Upper lobe of left lung (tissue), 6 donors: Measurements from ENCODE around the gene ALPP. TPM values are rescaled to one million over a fixed set of nuclear protein-coding genes. Genes with fewer than 3 reads are reported as not detected.

ENCODE experiments used
- ATAC-seq, 2 donors: fragments of 200-7000 bp; cut with Tn5 transposase; one replicate each; pipeline ENCODE4 v1.9.1; 2022; ENCODE audit warnings: mild to moderate bottlenecking in 2 of 2, moderate library complexity in 2 of 2; ENCODE audit not compliant: low FRiP score in 2 of 2
- DNase-seq, 2 donors: peaks; one replicate each; pipeline ENCODE4 v3.0.0-alpha.2; 2019 to 2020
- H3K27ac ChIP-seq, 4 donors: fragments of 200-600 bp; sonication (generic); one replicate each; pipeline ENCODE4 v1.5.1; 2016 to 2019
- H3K27me3 ChIP-seq, 4 donors: fragments of 200-600 bp; sonication (generic); one replicate each; pipeline ENCODE4 v1.5.1; 2017 to 2019
- H3K36me3 ChIP-seq, 4 donors: fragments of 200-600 bp; sonication (generic); one replicate each; pipeline ENCODE4 v1.5.1; 2016 to 2019
- H3K4me1 ChIP-seq, 4 donors: fragments of 200-600 bp; sonication (generic); one replicate each; pipeline ENCODE4 v1.5.1; 2018 to 2019
- H3K4me3 ChIP-seq, 4 donors: fragments of 200-600 bp; sonication (generic); one replicate each; pipeline ENCODE4 v1.5.1; 2017 to 2019; ENCODE audit warnings: mild to moderate bottlenecking in 2 of 4, moderate library complexity in 1 of 4
- H3K9me3 ChIP-seq, 4 donors: fragments of 200-600 bp; sonication (generic); one replicate each; pipeline ENCODE4 v1.5.1; 2018 to 2019
- CTCF ChIP-seq, 6 experiments: fragments of 450-650 bp in 4 of 6; fragments of 200-600 bp in 2 of 6; sonication (generic) in 2 of 6; IDR thresholded peaks; one replicate each; pipeline ENCODE4 v1.5.1; 2016 to 2019; ENCODE audit warnings: antibody characterized with exemption in 6 of 6
- EP300 ChIP-seq, 4 donors: sonication (generic); formaldehyde crosslinking; IDR thresholded peaks; one replicate each; pipeline ENCODE4 v1.5.1; 2017; ENCODE audit warnings: antibody characterized with exemption in 4 of 4, control low read depth in 2 of 4
- POLR2A ChIP-seq, 4 donors: fragments of 450-650 bp; IDR thresholded peaks; one replicate each; pipeline ENCODE4 v1.5.1; 2016 to 2017; ENCODE audit warnings: antibody characterized with exemption in 4 of 4, mild to moderate bottlenecking in 2 of 4
- POLR2AphosphoS5 ChIP-seq, 2 donors: sonication (generic); formaldehyde crosslinking; IDR thresholded peaks; one replicate each; pipeline ENCODE4 v1.5.1; 2017; ENCODE audit warnings: antibody characterized with exemption in 2 of 2
- WGBS, 2 donors: methylation state at CpG; one replicate each; pipeline ENCODE4 v1.1.5; 2017 to 2018; 5-methylcytosine and 5-hydroxymethylcytosine counted together
- total RNA-seq, 6 donors: library from RNA; depleted of rRNA in 4 of 6; stranded (reverse); fragments of >200 nt in 4 of 6; gene quantifications; one replicate each; pipeline versions ENCODE4 v1.1.0 to v1.2.1, GENCODE V29; 2016 to 2021
- donor health status: DM: no; HTN: no; CAD: no; lungs with moderate emphysema.
- donor health status: DM: no; HTN: yes; CAD: no; lungs with severe emphysema.

The ALPP gene
- total RNA-seq, 6 donors from 2014 or later, result 4.8 to 59.1 (median 30.8) TPM

DNA sequence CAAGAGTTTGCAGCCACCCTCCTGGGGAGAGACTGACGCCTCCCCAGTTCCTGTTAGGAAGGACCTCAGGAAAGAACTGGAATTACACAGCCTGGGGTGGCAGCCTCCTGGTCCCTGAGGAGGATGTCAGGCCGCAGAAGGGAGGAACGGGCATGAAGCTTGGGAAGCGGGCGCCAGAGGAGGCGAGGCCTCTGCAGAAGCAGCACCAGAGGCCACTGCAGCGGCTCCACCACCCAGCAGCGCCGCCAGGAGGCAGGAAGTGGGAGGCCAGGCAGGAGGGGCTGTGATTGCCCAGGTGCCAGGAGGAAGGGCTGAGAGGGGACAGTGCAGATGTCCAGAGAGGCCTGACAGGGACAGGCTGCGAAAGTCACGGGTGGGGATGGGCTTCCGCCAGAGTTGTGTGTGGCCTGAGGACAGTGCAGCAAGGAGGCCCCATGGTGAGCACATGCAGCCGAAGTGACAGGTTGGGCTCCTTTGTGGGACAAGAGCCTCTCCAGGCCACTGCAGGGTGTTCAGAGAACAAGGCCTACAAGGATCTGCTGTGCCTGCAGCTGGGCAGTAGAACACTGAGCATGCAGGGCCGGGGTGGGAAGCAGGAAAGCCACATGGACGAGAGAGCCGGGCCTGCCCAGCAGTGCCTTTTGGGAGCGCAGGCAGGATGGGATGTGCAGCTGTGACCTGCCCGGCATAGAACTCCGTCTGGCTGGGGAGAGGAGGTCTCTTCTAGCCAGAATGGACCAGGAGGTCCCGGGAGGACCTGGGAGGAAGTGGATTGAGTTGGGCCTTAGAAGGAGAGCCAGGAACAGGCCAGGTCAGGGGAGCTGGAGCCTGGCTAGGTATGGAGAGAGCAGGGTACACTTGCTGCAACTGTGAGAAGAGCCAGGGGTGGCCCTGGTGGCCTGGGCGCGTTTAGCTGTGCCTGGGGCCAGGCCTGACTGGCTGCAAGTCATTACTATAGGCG is 39.1 kb upstream of the ALPP start:
- Histone ChIP-seq H3K9me3 (no peaks in the 10 kb centered on the region), H3K4me1 (no peaks in the 10 kb centered on the region), H3K4me3 (no peak overlapping the region), H3K36me3 (peaks cover 0 to 19% (median 0%) of the 10 kb centered on the region in 4 donors), H3K27me3 (no peaks in the 10 kb centered on the region), H3K27ac (no peak overlapping the region)
- TF ChIP-seq POLR2A (IDR thresholded peaks at IDR 0.05) (no peak), POLR2AphosphoS5 (IDR thresholded peaks at IDR 0.05) (no peak), EP300 (IDR thresholded peaks at IDR 0.05) (no peak), CTCF (IDR thresholded peaks at IDR 0.05) (no peak)
- WGBS, 2 donors, result 87 to 91% methylated on average over 23 of the region's 23 CpGs
- peak in 1 of 2 donors; percentile 19 for DNase-seq
- ATAC-seq, result no peak

DNA sequence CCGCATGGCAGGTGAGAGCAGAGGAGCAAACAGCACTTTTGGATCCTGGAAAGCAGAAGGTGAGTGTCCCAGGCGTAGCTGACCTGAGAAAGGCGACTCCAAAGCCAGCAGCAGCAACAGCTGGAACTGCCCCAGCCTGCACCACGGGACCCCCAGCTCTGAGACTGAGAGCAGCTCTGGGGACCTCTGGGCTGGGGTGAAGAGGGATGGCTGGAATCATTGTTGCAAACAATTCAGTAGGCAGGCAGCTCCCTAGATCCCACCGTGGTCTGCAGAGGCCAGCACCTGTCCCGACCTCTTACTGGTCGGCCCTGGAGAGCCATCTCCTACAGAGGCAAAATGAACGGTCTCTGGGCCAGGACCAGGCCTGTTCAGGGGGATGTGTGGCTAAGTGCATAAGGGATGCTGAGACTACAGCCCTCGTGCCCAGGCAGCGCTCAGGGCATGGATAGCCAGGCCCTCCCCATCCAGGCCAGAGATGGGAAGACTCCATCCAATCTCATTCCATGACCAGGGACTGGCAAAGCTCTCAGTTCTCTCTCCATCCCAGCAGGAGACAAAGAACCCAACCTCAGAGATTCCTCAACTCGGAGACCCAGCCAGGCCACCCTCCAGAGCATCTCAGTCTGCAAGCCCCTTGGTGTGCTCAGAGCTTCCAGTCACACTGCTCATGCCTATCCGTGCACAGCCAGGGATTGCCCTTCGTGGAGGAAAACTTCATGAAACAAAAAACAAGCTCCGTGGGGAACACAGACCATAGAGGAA is 38.2 kb upstream of the ALPP start:
- TF ChIP-seq POLR2A (IDR thresholded peaks at IDR 0.05) (no peak), CTCF (IDR thresholded peaks at IDR 0.05) (no peak), POLR2AphosphoS5 (IDR thresholded peaks at IDR 0.05) (no peak), EP300 (IDR thresholded peaks at IDR 0.05) (no peak)
- DNase-seq, result peak in 1 of 2 donors; percentile 14
- WGBS, 2 donors, result 91 to 93% methylated on average over 4 to 14 of the region's 14 CpGs

GRCh38 chr2:232341061-232341738 is 37.4 kb upstream of the ALPP start:
- WGBS, 2 donors, result 88 to 92% methylated on average over 14 to 17 of the region's 17 CpGs
- Histone ChIP-seq H3K4me3 (no peak overlapping the region), H3K27ac (no peak overlapping the region), H3K36me3 (peaks cover 0 to 10% (median 0%) of the 10 kb centered on the region in 4 donors), H3K27me3 (no peaks in the 10 kb centered on the region), H3K4me1 (no peaks in the 10 kb centered on the region), H3K9me3 (no peaks in the 10 kb centered on the region)
- ATAC-seq (no peak), DNase-seq (peak in 1 of 2 donors; percentile 2)
- TF ChIP-seq EP300 (IDR thresholded peaks at IDR 0.05), result no peak
- TF ChIP-seq CTCF (IDR thresholded peaks at IDR 0.05), result no peak
- no peak for TF ChIP-seq POLR2A (IDR thresholded peaks at IDR 0.05)
- no peak for TF ChIP-seq POLR2AphosphoS5 (IDR thresholded peaks at IDR 0.05)

More for the DNA sequence above, 38.2 kb upstream of the ALPP start:
- Histone ChIP-seq H3K4me1 (no peaks in the 10 kb centered on the region), H3K27ac (no peak overlapping the region), H3K36me3 (peaks cover 0 to 19% (median 0%) of the 10 kb centered on the region in 4 donors), H3K4me3 (no peak overlapping the region), H3K9me3 (no peaks in the 10 kb centered on the region), H3K27me3 (no peaks in the 10 kb centered on the region)
- no peak for ATAC-seq

DNA sequence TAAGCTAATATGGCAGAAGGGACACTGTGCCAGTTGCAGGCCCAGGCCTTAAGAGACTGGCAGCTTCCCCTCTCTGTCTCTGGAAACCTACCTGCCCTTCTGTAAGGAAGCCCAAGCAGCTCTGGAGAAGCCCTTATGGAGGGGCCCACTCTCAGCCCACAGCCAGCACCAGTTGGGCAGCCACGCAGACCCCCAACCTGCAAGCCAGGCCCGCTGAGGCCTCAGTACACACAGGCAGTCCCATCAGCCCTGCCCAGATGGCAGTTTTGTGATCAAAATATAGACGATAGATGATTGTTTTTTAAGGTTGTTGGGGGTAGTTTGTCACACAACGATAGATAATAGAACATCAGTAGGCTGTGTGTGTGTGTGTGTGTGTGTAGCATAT is 36.8 kb upstream of the ALPP start:
- TF ChIP-seq POLR2A (IDR thresholded peaks at IDR 0.05) (no peak), CTCF (IDR thresholded peaks at IDR 0.05) (no peak), POLR2AphosphoS5 (IDR thresholded peaks at IDR 0.05) (no peak), EP300 (IDR thresholded peaks at IDR 0.05) (no peak)
- H3K9me3 ChIP-seq, result no peaks in the 10 kb centered on the region
- H3K4me1 ChIP-seq, result no peaks in the 10 kb centered on the region
- H3K27ac ChIP-seq, result no peak overlapping the region
- 76 to 93% methylated on average over 4 of the region's 4 CpGs for WGBS, 2 donors
- ATAC-seq, result no peak
- peaks cover 0 to 5% (median 0%) of the 10 kb centered on the region in 4 donors for H3K36me3 ChIP-seq
- no peaks in the 10 kb centered on the region for H3K27me3 ChIP-seq
- peak in 1 of 2 donors; percentile 1 for DNase-seq
- H3K4me3 ChIP-seq, result no peak overlapping the region
